Choroid plexus epithelial cell (primary cell): ENCODE measurements around the gene CLASP2.

ENCODE experiments used
- DNase-seq: peaks from one replicate; pipeline ENCODE4 v3.0.0-alpha.2; 2010; ENCODE audit warnings: low read depth
- H3K4me3 ChIP-seq: 2 replicates; pipeline ENCODE4 v1.5.1; 2011; ENCODE audit warnings: low read depth, mild to moderate bottlenecking, control low read depth, low read length, moderate library complexity
- TF ChIP-seq, protein P1 (sequence below): conservative IDR thresholded peaks from 2 replicates; pipeline ENCODE4 v1.5.1; 2011; ENCODE audit warnings: low read depth, mild to moderate bottlenecking, control low read depth, inconsistent platforms, low read length, moderate library complexity

The CLASP2 gene

DNA sequence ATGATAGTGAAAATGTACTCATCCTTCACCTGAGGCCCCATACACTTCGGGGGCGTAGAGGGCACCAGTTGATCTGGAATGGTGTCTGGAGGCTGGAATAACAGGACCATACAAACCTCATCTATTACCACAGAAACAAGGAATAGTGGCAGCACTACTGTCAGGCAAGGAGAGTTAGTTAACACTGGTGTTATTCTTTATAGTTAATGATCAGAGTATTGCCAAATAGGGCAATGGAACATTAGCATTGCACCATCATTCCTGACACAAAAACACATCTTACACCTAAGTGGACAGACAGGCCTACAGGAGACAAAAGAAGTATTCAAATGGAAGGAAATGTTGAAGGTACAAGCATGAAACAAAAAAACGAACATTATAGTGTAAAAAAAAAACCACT, 140.9 kb downstream of the CLASP2 start:
- no peak overlapping the region for H3K4me3 ChIP-seq
- TF ChIP-seq, protein P1, sequence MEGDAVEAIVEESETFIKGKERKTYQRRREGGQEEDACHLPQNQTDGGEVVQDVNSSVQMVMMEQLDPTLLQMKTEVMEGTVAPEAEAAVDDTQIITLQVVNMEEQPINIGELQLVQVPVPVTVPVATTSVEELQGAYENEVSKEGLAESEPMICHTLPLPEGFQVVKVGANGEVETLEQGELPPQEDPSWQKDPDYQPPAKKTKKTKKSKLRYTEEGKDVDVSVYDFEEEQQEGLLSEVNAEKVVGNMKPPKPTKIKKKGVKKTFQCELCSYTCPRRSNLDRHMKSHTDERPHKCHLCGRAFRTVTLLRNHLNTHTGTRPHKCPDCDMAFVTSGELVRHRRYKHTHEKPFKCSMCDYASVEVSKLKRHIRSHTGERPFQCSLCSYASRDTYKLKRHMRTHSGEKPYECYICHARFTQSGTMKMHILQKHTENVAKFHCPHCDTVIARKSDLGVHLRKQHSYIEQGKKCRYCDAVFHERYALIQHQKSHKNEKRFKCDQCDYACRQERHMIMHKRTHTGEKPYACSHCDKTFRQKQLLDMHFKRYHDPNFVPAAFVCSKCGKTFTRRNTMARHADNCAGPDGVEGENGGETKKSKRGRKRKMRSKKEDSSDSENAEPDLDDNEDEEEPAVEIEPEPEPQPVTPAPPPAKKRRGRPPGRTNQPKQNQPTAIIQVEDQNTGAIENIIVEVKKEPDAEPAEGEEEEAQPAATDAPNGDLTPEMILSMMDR, result no peak
- no peak for DNase-seq

DNA sequence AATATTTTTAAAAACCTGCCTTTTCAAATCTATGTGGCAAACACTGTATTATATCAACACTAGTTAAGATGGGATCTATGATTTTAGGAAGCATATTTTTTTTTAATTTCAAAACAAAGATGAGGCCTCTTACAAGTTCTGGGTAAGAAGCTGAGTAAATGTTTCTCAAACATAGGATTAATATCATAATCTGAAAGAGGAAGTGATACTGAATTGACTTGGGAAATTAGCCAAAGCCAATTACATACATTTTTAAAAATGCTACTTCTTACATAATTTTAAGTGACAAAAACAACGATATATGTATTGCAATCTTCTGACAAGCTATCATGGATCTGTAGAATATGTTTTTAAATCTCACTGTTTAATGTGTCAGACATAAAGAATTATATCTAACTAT, 142.7 kb downstream of the CLASP2 start:
- H3K4me3 ChIP-seq, result no peak overlapping the region
- DNase-seq, result no peak
- TF ChIP-seq, protein P1, result no peak

DNA sequence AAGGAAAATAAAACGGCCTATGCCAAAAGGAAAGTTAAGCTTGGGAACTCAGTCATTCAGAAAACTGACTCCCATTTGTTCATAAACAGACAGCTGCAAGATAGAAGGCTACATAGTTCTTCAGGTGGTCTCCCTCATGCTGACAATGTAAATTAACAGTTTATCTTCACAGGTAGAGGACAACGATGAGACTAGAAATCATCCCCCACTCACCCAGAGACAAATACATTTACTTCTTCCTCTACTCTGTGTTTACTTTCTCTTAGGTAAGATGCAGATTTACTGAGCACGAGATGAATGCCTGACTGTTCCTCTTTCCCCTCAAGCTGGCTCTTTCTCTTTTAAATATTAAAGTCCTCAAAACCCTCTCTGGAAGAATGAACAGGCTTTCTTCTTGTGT, 160.2 kb downstream of the CLASP2 start:
- H3K4me3 ChIP-seq, result no peak overlapping the region
- DNase-seq, result no peak
- TF ChIP-seq, protein P1, result no peak

DNA sequence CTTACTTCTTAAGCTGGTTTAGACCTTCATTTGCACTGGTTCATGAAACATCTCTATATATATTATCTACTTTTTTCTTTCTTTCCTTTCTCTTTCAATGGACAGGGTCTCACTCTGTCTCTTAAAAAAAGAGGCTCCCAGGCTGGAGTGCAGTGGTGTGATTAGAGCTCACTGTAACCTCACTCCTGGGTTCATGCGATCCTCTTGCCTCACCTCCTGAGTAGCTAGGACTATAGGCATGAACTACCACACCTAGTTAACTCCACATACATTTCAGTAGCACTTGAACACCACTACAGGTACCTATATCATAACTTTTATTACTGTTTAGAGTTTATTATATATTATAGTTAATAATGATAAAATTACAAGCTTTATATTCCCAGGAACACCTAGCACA, 160.8 kb downstream of the CLASP2 start:
- DNase-seq, result no peak
- H3K4me3 ChIP-seq, result no peak overlapping the region
- TF ChIP-seq, protein P1, result no peak

DNA sequence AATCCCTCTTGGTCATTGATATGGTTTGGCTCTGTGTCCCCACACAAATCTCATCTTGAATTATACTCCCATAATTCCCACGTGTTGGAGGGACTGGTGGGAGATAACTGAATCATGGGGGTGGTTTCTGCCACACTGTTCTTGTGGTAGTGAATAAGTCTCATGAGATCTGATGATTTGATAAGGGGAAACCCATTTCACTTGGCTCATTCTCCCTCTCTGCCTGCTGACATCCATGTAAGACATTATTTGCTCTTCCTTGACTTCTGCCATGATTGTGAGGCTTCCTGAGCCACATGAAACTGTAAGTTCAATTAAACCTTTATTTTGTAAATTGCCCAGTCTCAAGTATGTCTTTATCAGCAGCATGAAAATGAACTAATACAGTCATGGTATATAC, 171.0 kb downstream of the CLASP2 start:
- TF ChIP-seq, protein P1, result no peak
- no peak overlapping the region for H3K4me3 ChIP-seq
- no peak for DNase-seq

DNA sequence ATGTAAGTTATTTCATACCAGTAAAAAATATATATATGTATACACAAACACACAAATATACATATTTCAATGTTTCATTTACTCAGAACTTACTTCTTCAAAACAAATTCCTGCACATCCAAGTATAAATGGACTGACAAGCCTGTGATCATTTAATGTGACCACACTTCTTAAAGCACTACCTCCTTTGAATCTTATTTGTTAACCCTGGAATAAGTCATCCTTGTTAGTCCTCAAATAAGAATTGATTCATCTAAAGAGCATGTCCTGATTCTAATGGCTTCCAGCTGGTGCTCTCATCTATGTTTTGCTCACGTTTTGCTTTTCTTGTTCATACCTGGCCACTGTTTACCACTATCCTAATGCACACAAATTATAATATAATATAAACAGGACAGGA, 173.9 kb downstream of the CLASP2 start:
- DNase-seq, result no peak
- H3K4me3 ChIP-seq, result no peak overlapping the region
- TF ChIP-seq, protein P1, result no peak

DNA sequence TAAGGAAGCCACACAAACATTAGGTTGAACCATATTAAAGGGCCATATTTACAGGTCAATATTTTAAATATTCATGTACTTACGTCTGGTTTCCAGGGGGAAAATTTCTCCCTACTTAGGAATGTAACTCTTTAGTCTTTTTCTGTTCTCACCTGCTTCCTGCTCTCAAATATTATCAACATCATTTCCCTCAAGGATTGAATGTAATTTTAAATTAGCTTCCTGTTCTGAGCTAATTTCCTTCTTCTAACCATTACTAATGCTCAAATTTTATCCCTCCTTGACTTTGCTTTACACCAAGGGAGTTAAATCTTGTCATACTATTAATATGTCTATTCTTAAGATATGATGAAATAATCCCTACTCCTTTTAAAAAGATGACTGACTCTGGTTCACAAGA, 174.5 kb downstream of the CLASP2 start:
- TF ChIP-seq, protein P1, result no peak
- no peak for DNase-seq
- no peak overlapping the region for H3K4me3 ChIP-seq
